GM21515 (cell line): ENCODE measurements around the gene ZNF778.
"Not testable (repeated sequence)": the region's sequence is repeated elsewhere in the genome, so short reads cannot be mapped to it uniquely, and the experiment has no call there.

Source experiments
- ATAC-seq: cut with Tn5 transposase; IDR thresholded peaks from one replicate; pipeline ENCODE4 v1.9.1; 2021; ENCODE audit not compliant: unreplicated experiment

The ZNF778 gene

GRCh38 chr16:89248196-89248982 lies 30.9 kb downstream of the ZNF778 start:
- ATAC-seq = no peak

GRCh38 chr16:89253548-89254287 lies 36.2 kb downstream of the ZNF778 start:
- no peak for ATAC-seq

- no peak for ATAC-seq
Observed at GRCh38 chr16:89256651-89257254, 39.2 kb downstream of the ZNF778 start.

- no peak for ATAC-seq
Observed at GRCh38 chr16:89257281-89257731, 39.8 kb downstream of the ZNF778 start.

GRCh38 chr16:89257757-89258465 lies 40.4 kb downstream of the ZNF778 start:
- ATAC-seq = no peak

GRCh38 chr16:89259901-89260300 lies 42.4 kb downstream of the ZNF778 start:
- not testable (repeated sequence) for ATAC-seq

- no peak for ATAC-seq
Observed at GRCh38 chr16:89261691-89262563, 44.4 kb downstream of the ZNF778 start.

- no peak for ATAC-seq
Observed at GRCh38 chr16:89264800-89265550, 47.5 kb downstream of the ZNF778 start.

GRCh38 chr16:89265647-89266046 lies 48.1 kb downstream of the ZNF778 start:
- ATAC-seq = no peak

GRCh38 chr16:89266521-89267134 lies 49.1 kb downstream of the ZNF778 start:
- ATAC-seq = no peak

- ATAC-seq = not testable (repeated sequence)
Observed at GRCh38 chr16:89267746-89268145, 50.2 kb downstream of the ZNF778 start.

- ATAC-seq = no peak
Observed at GRCh38 chr16:89268585-89268984, 51.1 kb downstream of the ZNF778 start.

GRCh38 chr16:89268987-89269735 lies 51.7 kb downstream of the ZNF778 start:
- no peak for ATAC-seq

GRCh38 chr16:89269805-89270665 lies 52.5 kb downstream of the ZNF778 start:
- ATAC-seq = no peak

GRCh38 chr16:89270666-89271345 lies 53.3 kb downstream of the ZNF778 start:
- ATAC-seq = no peak

GRCh38 chr16:89272631-89273030 lies 55.1 kb downstream of the ZNF778 start:
- ATAC-seq = no peak
